HepG2 (cell line): ENCODE data around the gene GABRR2. TPM values are rescaled to one million over a fixed set of nuclear protein-coding genes. Genes with fewer than 3 reads are reported as not detected.

Experiments used
- ATAC-seq: fragments of 200-7000 bp; cut with Tn5 transposase; 3 replicates; pipeline ENCODE4 v1.9.1; 2020; ENCODE audit warnings: mild to moderate bottlenecking, moderate library complexity
- BruUV-seq: library from RNA; stranded (reverse); fragments of 400-500 nt; replicated peaks from 2 replicates; lab custom pipeline; 2021; lab: Mats Ljungman, UMichigan
- CTCF ChIA-PET: fragments of 300-600 bp; formaldehyde crosslinking; extraction: SDS; loops from one replicate; lab custom pipeline; 2021; ENCODE audit warnings: low total read pairs, inconsistent platforms, low intra/inter-chr PET ratio; lab: Yijun Ruan, JAX
- POLR2A ChIA-PET: fragments of 350-600 bp; sonication (Branson Sonifier 250); formaldehyde crosslinking; loops from one replicate; lab custom pipeline; 2020; ENCODE audit warnings: antibody characterized with exemption, inconsistent platforms; lab: Yijun Ruan, JAX
- DNase-seq: peaks from one replicate; pipeline ENCODE4 v3.0.0-alpha.2; 2015; ENCODE audit warnings: low spot score
- FAIRE-seq: peaks from 3 replicates; lab custom pipeline; 2011; peaks lifted over from hg19 to GRCh38; lab: Jason Lieb, UNC
- H2AFZ ChIP-seq: one replicate; pipeline ENCODE4 v1.6.1; 2011; ENCODE audit warnings: low read length, inconsistent platforms
- H3K27ac ChIP-seq: fragments of 300-600 bp; 3 replicates; pipeline ENCODE4 v1.8.0; 2011; ENCODE audit warnings: mixed run types, mild to moderate bottlenecking, mixed read lengths, low read length, inconsistent platforms; ENCODE audit not compliant: insufficient read depth; ENCODE audit errors: extremely low read length
- H3K27me3 ChIP-seq, 2 experiments: fragments of 200-600 bp in 1 of 2; 2 replicates in 1 of 2; 3 replicates in 1 of 2; pipeline versions ENCODE4 v1.6.0 to v1.8.0; 2011; ENCODE audit warnings: low read length in 2 of 2, mild to moderate bottlenecking in 2 of 2, moderate library complexity in 2 of 2, inconsistent platforms in 1 of 2; ENCODE audit not compliant: insufficient read depth in 2 of 2, control insufficient read depth in 1 of 2
- H3K36me3 ChIP-seq, 2 experiments: fragments of 200-600 bp in 1 of 2; replicated peaks in 1 of 2; 2 replicates in 1 of 2; 3 replicates in 1 of 2; pipeline versions ENCODE4 v1.5.1 to v1.8.0; 2011; ENCODE audit warnings: low read length in 2 of 2, inconsistent platforms in 1 of 2; ENCODE audit not compliant: insufficient read depth in 2 of 2, control insufficient read depth in 1 of 2
- H3K4me1 ChIP-seq: 2 replicates; pipeline ENCODE4 v1.5.1; 2012; ENCODE audit warnings: low read length, inconsistent platforms; ENCODE audit not compliant: insufficient read depth
- H3K4me2 ChIP-seq: 2 replicates; pipeline ENCODE4 v1.6.0; 2011; ENCODE audit warnings: low read depth, low read length, inconsistent platforms
- H3K4me3 ChIP-seq, 3 experiments: fragments of 200-600 bp in 1 of 3; sonication (generic), shearing (Covaris generic) in 1 of 3; replicated peaks in 1 of 3; 2 replicates each; pipeline ENCODE4 v1.5.1; 2011 to 2016; ENCODE audit warnings: low read length in 3 of 3, inconsistent platforms in 2 of 3, low read depth in 2 of 3, mild to moderate bottlenecking in 2 of 3, control low read depth in 1 of 3, mixed read lengths in 1 of 3; ENCODE audit not compliant: insufficient read depth in 1 of 3
- H3K79me2 ChIP-seq: one replicate; pipeline ENCODE4 v1.6.1; 2011; ENCODE audit warnings: low read length, inconsistent platforms; ENCODE audit not compliant: insufficient read depth
- H3K9ac ChIP-seq: 2 replicates; pipeline ENCODE4 v1.6.0; 2011; ENCODE audit warnings: mild to moderate bottlenecking, low read depth, low read length, inconsistent platforms; ENCODE audit not compliant: insufficient read depth
- H3K9me3 ChIP-seq: 2 replicates; pipeline ENCODE4 v1.5.1; 2012; ENCODE audit warnings: mild to moderate bottlenecking, low read length
- H4K20me1 ChIP-seq: 2 replicates; pipeline ENCODE4 v1.6.0; 2011; ENCODE audit warnings: inconsistent platforms, mild to moderate bottlenecking, low read length, moderate library complexity; ENCODE audit not compliant: insufficient read depth
- CEBPZ ChIP-seq: IDR thresholded peaks from 2 replicates; pipeline ENCODE4 v1.6.1; 2012; ENCODE audit warnings: low read length, improper control_type of control experiment
- DMTF1 ChIP-seq: sonication (generic); formaldehyde crosslinking; IDR thresholded peaks from 2 replicates; pipeline ENCODE4 v1.4.0; 2020; ENCODE audit warnings: mild to moderate bottlenecking, missing genetic modification reagents
- DNMT1 ChIP-seq: sonication (generic); formaldehyde crosslinking; IDR thresholded peaks from 2 replicates; pipeline ENCODE4 v1.5.1; 2020; ENCODE audit warnings: mild to moderate bottlenecking, missing genetic modification reagents
- HNF1A ChIP-seq, 2 experiments: sonication (generic) in 1 of 2; formaldehyde crosslinking in 1 of 2; IDR thresholded peaks; 2 replicates each; pipeline versions ENCODE4 v1.4.0 to v1.6.1; 2016 to 2020; ENCODE audit warnings: borderline replicate concordance in 1 of 2, low read depth in 1 of 2, mild to moderate bottlenecking in 1 of 2, missing genetic modification reagents in 1 of 2
- KDM6A ChIP-seq: IDR thresholded peaks from 2 replicates; pipeline ENCODE4 v1.6.1; 2016; ENCODE audit warnings: low read depth
- ZNF350 ChIP-seq: sonication (generic); formaldehyde crosslinking; IDR thresholded peaks from 2 replicates; pipeline ENCODE4 v1.4.0; 2020; ENCODE audit warnings: mild to moderate bottlenecking, low read depth, missing genetic modification reagents, borderline replicate concordance
- ZNF687 ChIP-seq: sonication (generic); formaldehyde crosslinking; IDR thresholded peaks from 2 replicates; pipeline ENCODE4 v1.5.1; 2020; ENCODE audit warnings: mild to moderate bottlenecking, missing genetic modification reagents, moderate library complexity
- ZNF816 ChIP-seq: sonication (generic); formaldehyde crosslinking; IDR thresholded peaks from 2 replicates; pipeline ENCODE4 v1.8.0; 2022; ENCODE audit warnings: missing genetic modification reagents, mild to moderate bottlenecking, borderline replicate concordance
- WGBS: methylation state at CpG from one replicate; pipeline ENCODE4 v1.1.6; 2017; ENCODE audit warnings: low lambda C conversion rate; 5-methylcytosine and 5-hydroxymethylcytosine counted together
- in situ Hi-C: cut with HindIII; loops from 2 replicates; pipeline ENCODE4 v1.10.0; 2017; ENCODE audit warnings: low pct_unique_long_range_greater_than_20kb; ENCODE audit not compliant: extremely low pct_ligation_motif_present
- intact Hi-C: fragments of 100-400 bp; cut with micrococcal nuclease; formaldehyde crosslinking; loops from one replicate; pipeline ENCODE4 v1.10.0; 2022; ENCODE audit not compliant: unreplicated experiment
- polyA plus RNA-seq, 8 experiments: library from polyadenylated mRNA; depleted of rRNA in 3 of 8; stranded (reverse) in 7 of 8; unstranded in 1 of 8; fragments of >200 nt; fragmentation: Illumina TruSeq in 4 of 8; extraction: Trizol in 4 of 8; gene quantifications; 2 replicates each; pipeline versions ENCODE4 v1.2.1 to v1.2.3, GENCODE V29; 2011 to 2016; ENCODE audit warnings: low read depth in 4 of 8, missing spikeins in 1 of 8, mixed read lengths in 1 of 8; ENCODE audit not compliant: insufficient read depth in 1 of 8
- total RNA-seq, 5 experiments: library from RNA; depleted of rRNA; stranded (reverse); fragments of >200 nt; fragmentation: Illumina TruSeq; extraction: Trizol; gene quantifications; 2 replicates each; pipeline ENCODE4 v1.2.3, GENCODE V29; 2016; ENCODE audit warnings: low read depth in 1 of 5

GABRR2 gene
- total and polyA plus RNA-seq, 2 of the 13 experiments (the other 11 are each of a cell fraction or from before 2014, with no cell fraction given) = 0.13 TPM; not detected in 1

- Histone ChIP-seq H2AFZ (no peak overlapping the region), H4K20me1 (no peaks in the 10 kb centered on the region), H3K4me2 (peak overlapping the region; percentile 73), H3K9ac (no peak overlapping the region), H3K79me2 (no peaks in the 10 kb centered on the region), H3K36me3 (no peaks in the 10 kb centered on the region), H3K27ac (no peak overlapping the region), H3K27me3 (0 out of 5 replicates have a peak, but pooled peaks cover 0 to 4% of the 10 kb centered on the region in 2 experiments), H3K9me3 (no peaks in the 10 kb centered on the region), H3K4me1 (peaks cover 18% of the 10 kb centered on the region), H3K4me3 (peak overlapping the region; percentile 4 to 52 (median 35); a peak in 3 of 6 replicates)
- FAIRE-seq (no peak), ATAC-seq (peak; percentile 86), DNase-seq (no peak)
- in situ Hi-C loops (loop anchor here (5.0 kb wide), 1 partner anchor 61 kb away; no protein-coding TSS in a partner anchor), intact Hi-C loops (loop anchor here (1.0 kb wide), 2 partner anchors 58 to 299 kb away; no protein-coding TSS in a partner anchor)
- BruUV-seq = no TSS peak
- WGBS = 0% methylated on average over 5 of the region's 5 CpGs
- CTCF ChIA-PET = interaction anchor here (1.3 to 2.1 kb wide), 3 partner anchors 58 to 65 kb away, joined by 3 to 10 read pairs (median 4); no protein-coding TSS in a partner anchor
- POLR2A ChIA-PET = interaction anchor here (0.9 kb wide), 2 partner anchors 13 to 41 kb away, joined by 3 read pairs; partner anchors contain the start of gene UBE2J1
- TF ChIP-seq ZNF816 = no peak
- TF ChIP-seq DNMT1 (CRISPR knock-in tag) = 0 out of 2 replicates have a peak, but pooled peaks have one; percentile 54
- TF ChIP-seq HNF1A (IDR thresholded peaks at IDR 0.05; ENCODE audit: low read depth) = no peak
- TF ChIP-seq HNF1A (CRISPR knock-in tag; IDR thresholded peaks at IDR 0.05; ENCODE audit: borderline replicate concordance) = no peak
- TF ChIP-seq CEBPZ = no peak
- peak; percentile 16; the same call in 1 of the 2 replicates for TF ChIP-seq ZNF350 (CRISPR knock-in tag)
- no peak for TF ChIP-seq KDM6A (CRISPR knock-in tag)
- no peak for TF ChIP-seq DMTF1 (CRISPR knock-in tag)
- 0 out of 2 replicates have a peak, but pooled peaks have one; percentile 15 for TF ChIP-seq ZNF687 (CRISPR knock-in tag)
These were observed 3.6 kb downstream of the GABRR2 start for GRCh38 chr6:89311530-89311852.
